ES-I3 (cell line): ENCODE measurements around the gene DPEP2.
"Not testable (repeated sequence)": the region's sequence is repeated elsewhere in the genome, so short reads cannot be mapped to it uniquely, and the experiment has no call there.

ENCODE experiments used
- H3K36me3 ChIP-seq: 2 replicates; pipeline ENCODE4 v1.6.1; 2013; ENCODE audit warnings: mild to moderate bottlenecking, low read length, control low read depth, moderate library complexity; ENCODE audit not compliant: insufficient read depth
- H3K4me1 ChIP-seq: 2 replicates; pipeline ENCODE4 v1.6.1; 2013; ENCODE audit warnings: mild to moderate bottlenecking, control low read depth, low read length; ENCODE audit not compliant: insufficient read depth
- H3K9ac ChIP-seq: 2 replicates; pipeline ENCODE4 v1.6.1; 2013; ENCODE audit warnings: low read depth, mild to moderate bottlenecking, low read length, moderate library complexity
- H3K9me3 ChIP-seq: 2 replicates; pipeline ENCODE4 v1.6.1; 2013; ENCODE audit warnings: mild to moderate bottlenecking, low read length, moderate library complexity; ENCODE audit not compliant: control insufficient read depth, insufficient read depth

The DPEP2 gene, protein sequence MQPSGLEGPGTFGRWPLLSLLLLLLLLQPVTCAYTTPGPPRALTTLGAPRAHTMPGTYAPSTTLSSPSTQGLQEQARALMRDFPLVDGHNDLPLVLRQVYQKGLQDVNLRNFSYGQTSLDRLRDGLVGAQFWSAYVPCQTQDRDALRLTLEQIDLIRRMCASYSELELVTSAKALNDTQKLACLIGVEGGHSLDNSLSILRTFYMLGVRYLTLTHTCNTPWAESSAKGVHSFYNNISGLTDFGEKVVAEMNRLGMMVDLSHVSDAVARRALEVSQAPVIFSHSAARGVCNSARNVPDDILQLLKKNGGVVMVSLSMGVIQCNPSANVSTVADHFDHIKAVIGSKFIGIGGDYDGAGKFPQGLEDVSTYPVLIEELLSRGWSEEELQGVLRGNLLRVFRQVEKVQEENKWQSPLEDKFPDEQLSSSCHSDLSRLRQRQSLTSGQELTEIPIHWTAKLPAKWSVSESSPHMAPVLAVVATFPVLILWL

DNA sequence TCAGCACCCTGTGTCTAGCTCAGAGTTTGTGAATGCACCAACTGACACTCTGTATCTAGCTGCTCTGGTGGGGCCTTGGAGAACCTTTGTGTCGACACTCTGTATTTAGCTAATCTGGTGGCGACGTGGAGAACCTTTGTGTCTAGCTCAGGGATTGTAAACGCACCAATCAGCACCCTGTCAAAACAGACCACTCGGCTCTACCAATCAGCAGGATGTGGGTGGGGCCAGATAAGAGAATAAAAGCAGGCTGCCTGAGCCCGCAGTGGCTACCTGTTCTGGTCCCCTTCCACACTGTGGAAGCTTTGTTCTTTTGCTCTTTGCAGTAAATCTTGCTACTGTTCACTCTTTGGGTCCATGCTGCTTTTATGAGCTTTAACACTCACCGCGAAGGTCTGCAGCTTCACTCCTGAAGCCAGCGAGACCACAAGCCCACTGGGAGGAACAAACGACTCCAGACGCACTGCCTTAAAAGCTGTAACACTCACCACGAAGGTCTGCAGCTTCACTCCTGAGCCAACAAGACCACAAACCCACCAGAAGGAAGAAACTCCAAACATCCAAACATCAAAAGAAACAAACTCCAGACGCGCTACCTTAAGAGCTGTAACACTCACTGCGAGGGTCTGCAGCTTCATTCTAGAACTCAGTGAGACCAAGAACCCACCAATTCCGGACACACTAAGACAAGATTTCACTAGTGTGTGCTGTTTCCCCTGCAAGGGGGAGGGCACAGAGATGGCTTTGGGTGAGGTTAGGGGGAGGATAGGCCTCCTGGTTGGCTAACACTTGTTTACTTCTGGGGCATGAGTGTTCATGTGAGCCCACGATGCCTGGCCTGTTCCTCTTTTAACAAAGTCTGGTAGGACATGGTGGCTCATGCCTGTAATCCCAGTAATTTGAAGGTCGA, at the start of gene DPEP2:
Gene DPEP2 (minus strand): TSS at position 706 of the 910 bp plus-strand sequence. CDS start 6,272 bp downstream, outside the sequence.
- not testable (repeated sequence) for H3K36me3 ChIP-seq, H3K4me1 ChIP-seq, H3K9ac ChIP-seq, H3K9me3 ChIP-seq

DNA sequence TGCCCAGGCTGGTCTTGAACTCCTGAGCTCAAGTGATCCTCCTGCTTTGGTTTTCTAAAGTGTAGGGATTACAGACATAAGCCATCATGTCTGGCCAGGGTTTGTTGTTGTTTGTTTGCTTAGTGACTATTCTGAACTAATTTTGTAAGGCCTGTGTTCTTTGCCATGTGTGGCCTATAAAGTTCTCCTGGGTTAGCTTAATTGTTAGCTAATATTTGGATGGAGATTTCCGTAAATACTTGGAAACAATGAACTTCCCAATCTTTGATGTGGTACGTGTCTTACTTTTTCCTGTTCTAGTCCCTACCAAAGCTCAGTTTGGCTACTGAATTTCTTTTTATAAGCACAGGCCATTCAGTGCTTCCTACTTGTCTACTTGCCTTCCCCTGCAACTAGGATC, 48.7 kb upstream of the DPEP2 start:
- H3K4me1 ChIP-seq: no peaks in the 10 kb centered on the region
- peaks cover 3% of the 10 kb centered on the region; the same call in 1 of the 2 replicates for H3K36me3 ChIP-seq
- H3K9ac ChIP-seq: no peak overlapping the region
- no peaks in the 10 kb centered on the region for H3K9me3 ChIP-seq

DNA sequence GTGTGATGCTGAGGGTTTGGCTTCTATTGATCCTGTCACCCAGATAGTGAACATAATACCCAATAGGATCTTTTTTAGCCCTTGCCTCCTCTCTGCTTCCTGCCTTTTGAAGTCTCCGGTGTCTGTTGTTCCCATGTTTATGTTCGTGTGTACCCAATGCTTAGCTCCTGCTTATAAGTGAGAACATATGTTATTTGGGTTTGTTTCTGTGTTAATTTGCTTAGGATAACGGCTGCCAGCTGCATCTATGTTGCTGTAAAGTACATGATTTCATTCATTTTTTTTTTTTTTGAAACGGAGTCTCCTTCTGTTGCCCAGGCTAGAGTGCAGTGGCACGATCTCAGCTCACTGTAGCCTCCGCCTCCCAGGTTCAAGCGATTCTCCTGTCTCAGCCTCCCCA, 46.8 kb upstream of the DPEP2 start:
- no peaks in the 10 kb centered on the region for H3K4me1 ChIP-seq
- H3K36me3 ChIP-seq: no peaks in the 10 kb centered on the region; the same call in 1 of the 2 replicates
- no peaks in the 10 kb centered on the region for H3K9me3 ChIP-seq
- H3K9ac ChIP-seq: no peak overlapping the region

DNA sequence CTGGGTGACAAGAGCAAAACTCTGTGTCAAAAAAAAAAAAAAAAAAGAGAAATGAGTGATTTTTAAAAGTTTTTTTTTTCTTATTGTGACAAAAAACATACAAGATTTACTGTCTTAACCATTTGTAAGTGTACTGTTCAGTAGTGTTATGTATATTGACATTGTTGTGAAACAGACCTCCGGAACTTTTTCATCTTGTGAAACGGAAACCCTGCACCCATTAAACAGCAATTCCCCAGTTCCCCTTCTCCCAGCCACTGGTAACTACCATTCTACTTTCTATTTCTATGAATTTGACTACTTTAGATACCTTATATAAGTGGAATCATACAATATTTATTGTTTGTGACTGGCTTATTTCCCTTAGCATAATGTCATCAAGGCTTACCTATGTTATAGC, 42.5 kb upstream of the DPEP2 start:
- Histone ChIP-seq H3K4me1 (no peaks in the 10 kb centered on the region), H3K36me3 (no peaks in the 10 kb centered on the region; the same call in 1 of the 2 replicates), H3K9me3 (no peaks in the 10 kb centered on the region), H3K9ac (no peak overlapping the region)

DNA sequence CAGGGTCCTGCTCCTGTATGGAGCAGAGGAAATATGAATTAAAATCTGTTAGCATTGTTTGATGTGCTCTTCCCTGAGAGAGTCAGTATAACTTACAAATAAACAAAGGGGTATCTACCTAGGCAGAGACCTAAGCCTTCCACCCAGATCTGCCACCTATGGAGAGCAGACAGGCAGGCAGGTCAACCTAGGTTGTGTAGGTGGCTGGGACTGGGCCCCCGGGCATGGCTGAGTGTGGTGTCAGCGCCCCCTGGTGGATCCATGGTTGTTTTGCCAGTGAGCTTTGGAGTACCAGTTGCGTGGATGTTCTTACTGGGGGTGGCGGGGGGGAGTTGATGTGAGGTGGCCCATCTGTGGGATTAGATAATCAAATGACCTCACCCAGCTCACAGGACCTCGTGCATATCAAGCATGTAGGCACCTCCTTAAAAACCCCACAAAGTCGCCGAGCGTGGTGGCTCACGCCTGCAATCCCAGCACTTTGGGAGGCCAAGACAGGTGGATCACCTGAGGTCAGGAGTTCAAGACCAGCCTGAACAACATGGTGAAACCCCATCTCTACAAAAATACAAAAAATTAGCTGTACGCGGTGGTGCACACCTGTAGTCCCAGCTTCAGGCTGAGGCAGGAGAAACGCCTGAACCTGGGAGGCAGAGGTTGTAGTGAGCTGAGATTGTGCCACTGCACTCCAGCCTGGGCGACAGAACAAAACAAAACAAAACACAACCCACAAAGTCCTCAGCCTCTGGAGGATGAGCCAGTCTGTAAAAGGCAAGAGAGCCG, 41.4 kb upstream of the DPEP2 start:
- Histone ChIP-seq H3K9ac (no peak overlapping the region), H3K9me3 (no peaks in the 10 kb centered on the region), H3K4me1 (no peaks in the 10 kb centered on the region), H3K36me3 (no peaks in the 10 kb centered on the region; the same call in 1 of the 2 replicates)

DNA sequence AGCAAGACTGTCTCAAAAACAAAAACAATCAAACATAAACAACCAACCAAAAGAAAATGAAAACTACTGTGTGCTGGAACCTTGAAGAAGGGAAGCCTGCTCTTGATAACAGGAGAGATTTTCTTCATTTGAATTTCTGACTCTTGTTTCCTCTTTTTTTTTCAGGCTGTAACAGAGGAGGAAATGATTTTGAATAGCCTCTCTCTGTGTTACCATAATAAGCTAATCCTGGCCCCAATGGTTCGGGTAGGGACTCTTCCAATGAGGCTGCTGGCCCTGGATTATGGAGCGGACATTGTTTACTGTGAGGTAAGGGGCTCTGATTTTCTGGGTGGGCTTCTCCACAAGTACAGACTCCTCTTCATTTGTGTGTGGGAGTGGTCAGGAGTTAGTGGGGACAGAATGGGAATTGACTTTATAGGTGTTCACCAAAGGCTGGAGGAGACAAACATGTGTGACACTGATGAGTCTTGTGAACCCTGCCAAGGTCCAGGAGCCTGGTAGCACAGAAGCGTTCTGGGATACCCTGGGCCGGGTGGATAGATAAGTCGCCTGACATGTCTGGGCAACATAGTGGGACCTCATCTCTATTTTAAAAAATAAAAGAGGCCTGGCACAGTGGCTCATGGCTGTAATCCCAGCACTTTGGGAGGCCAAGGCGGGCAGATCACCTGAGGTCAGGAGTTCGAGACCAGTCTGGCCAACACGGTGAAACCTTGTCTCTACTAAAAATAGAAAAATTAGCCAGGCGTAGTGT, 38.7 kb upstream of the DPEP2 start:
- Histone ChIP-seq H3K4me1 (no peaks in the 10 kb centered on the region), H3K9ac (no peak overlapping the region), H3K36me3 (no peaks in the 10 kb centered on the region; the same call in 1 of the 2 replicates), H3K9me3 (no peaks in the 10 kb centered on the region)

DNA sequence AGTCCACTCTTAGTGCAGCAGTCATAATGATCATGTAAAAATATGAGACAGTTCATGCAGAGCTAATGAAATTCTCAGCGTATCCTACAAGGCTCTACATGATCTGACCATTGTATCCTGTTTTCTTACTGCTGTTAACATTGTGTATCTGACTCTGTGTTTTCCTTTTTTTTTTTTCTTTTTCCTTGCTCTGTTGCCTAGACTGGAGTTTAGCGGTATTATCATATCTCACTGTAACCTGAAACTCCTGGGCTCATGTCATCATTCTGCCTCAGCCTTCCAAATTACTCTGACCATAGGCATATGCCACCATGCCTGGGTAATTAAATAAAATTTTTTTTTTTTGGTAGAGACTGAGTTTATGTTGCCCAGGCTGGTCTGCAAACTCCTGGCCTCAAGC, 35.9 kb upstream of the DPEP2 start:
- H3K9ac ChIP-seq: no peak overlapping the region
- no peaks in the 10 kb centered on the region; the same call in 1 of the 2 replicates for H3K36me3 ChIP-seq
- H3K9me3 ChIP-seq: no peaks in the 10 kb centered on the region
- H3K4me1 ChIP-seq: no peaks in the 10 kb centered on the region

DNA sequence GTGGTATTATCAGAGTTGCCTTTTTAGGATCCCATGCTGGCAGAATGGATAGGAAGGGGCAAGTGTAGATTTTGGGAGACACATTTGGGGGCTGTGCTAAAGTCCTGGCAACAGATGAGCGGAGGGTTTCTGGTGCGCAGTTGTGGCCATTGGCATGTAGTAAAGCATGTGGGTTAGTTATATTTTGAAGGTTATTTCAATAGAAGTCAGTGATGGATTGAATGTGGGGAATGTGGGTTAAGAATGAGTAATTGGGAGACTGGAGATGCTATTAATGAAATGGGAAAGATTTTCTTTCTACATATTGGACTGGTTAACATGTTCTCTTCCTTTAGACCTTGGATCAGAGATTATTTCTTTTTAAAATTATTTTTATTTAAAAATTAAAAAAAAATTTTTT, 33.8 kb upstream of the DPEP2 start:
- Histone ChIP-seq H3K4me1 (no peaks in the 10 kb centered on the region), H3K9ac (no peak overlapping the region), H3K9me3 (no peaks in the 10 kb centered on the region), H3K36me3 (no peaks in the 10 kb centered on the region)

DNA sequence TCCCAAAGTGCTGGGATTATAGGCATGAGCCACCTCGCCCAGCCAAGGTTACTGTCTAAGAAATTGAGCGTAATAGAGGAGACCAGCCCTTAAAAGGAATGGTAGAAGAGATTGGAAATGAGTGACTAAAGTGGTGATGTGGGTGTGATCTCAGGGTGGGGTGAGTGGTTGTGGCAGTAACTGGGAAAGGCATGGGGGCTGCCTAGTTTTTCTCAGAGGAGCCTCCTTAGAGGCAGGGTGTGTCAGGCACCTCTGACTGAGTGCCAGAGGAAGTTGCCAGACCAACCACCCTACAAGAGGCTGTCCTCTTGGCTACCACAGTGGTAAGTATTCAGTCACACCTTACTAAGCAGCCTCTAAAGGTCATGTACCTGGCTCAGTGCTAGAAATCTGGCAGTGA, 32.7 kb upstream of the DPEP2 start:
- H3K36me3 ChIP-seq: no peaks in the 10 kb centered on the region
- H3K4me1 ChIP-seq: no peaks in the 10 kb centered on the region
- H3K9me3 ChIP-seq: no peaks in the 10 kb centered on the region
- no peak overlapping the region for H3K9ac ChIP-seq

DNA sequence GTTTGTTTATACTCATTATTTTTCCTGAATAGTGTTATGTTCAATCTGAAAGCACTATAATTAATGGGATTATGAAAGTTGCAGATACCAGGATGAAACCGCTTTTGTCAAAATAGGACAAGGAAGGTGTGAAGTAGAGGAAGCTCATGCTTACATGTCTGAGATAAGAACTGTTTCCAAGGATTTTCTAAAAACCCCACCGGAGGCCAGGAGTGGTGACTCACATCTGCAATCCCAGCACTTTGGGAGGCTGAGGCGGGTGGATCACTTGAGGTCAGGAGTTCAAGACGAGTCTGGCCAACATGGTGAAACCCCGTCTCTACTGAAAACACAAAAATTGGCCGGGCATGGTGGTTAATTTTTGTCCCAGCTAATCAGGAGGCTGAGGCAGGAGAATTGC, 30.8 kb upstream of the DPEP2 start:
- H3K36me3 ChIP-seq, H3K4me1 ChIP-seq, H3K9ac ChIP-seq, H3K9me3 ChIP-seq: not testable (repeated sequence)

DNA sequence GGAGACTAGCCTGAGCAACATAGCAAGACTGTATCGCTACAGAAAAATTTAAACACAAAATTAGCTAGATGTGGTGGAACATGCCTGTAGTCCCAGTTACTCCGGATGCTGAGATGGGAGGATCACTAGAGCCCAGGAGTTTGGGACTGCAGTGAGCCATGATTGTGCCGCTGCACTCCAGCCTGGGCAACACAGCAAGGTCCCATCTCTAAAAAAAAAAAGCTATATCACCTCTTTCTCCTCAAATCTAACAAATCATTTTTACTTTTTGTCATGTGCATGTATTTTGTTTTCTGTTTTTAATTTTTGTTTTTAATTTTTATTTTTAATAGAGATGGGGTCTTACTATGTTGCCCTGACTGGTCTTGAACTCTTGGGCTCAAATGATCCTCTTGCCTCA, 29.7 kb upstream of the DPEP2 start:
- Histone ChIP-seq H3K4me1 (no peaks in the 10 kb centered on the region), H3K9ac (no peak overlapping the region), H3K9me3 (no peaks in the 10 kb centered on the region), H3K36me3 (no peaks in the 10 kb centered on the region)

DNA sequence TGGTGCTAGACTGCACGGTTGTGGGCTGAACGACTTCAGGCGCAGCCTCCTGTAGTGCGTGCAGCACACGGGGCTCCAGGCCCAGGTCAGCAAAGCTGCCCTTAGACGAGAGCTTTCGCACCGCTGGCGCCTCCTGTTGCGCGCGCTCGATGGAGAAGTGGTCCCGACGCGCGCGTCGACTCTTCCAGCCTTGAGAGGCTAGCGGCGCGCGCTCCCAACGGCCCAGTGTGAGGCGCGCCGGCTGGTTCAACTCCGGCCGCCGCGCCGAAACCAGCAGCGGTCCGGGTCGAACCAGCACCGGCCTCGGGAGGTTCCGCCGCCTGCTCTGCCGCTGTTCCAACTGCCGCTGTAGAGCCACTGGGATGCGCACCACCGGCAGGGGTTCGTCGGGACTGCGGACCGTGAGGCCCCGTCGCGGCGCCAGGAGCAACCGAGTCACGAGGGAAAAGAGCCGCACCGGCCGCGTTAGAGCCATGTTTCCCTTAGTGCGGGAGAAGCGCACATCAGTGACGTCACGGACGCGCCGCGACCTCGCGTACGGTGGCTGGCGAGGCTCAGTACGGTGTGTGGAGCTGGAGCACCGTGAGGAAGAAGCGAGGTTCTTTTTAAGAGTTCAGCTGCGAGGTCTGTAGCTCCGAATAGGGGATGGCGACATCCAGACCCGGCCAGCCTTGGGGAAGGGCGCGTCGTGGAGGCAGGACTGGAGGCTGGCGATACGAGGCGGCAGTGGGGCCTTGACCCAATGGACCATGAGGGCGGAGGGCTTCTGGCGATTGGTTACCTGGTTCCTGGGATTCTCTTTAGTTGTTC, 23.6 kb upstream of the DPEP2 start, which contains the start of the genes DDX28 and DUS2:
Gene DDX28 (minus strand): TSS at position 505 of the 810 bp plus-strand sequence. CDS start 30 bp downstream, at position 475.
Gene DUS2 (plus strand): TSS at position 557 of the 810 bp plus-strand sequence. CDS start 14,740 bp downstream, outside the sequence.
- Histone ChIP-seq H3K9ac (peak within 1 kb of the TSS; percentile 99), H3K4me1 (peaks cover 7% of the 10 kb centered on the region), H3K36me3 (no peaks in the 10 kb centered on the region; the same call in 1 of the 2 replicates), H3K9me3 (no peaks in the 10 kb centered on the region)
